ENCODE data around the gene EGR4.

The EGR4 gene

DNA sequence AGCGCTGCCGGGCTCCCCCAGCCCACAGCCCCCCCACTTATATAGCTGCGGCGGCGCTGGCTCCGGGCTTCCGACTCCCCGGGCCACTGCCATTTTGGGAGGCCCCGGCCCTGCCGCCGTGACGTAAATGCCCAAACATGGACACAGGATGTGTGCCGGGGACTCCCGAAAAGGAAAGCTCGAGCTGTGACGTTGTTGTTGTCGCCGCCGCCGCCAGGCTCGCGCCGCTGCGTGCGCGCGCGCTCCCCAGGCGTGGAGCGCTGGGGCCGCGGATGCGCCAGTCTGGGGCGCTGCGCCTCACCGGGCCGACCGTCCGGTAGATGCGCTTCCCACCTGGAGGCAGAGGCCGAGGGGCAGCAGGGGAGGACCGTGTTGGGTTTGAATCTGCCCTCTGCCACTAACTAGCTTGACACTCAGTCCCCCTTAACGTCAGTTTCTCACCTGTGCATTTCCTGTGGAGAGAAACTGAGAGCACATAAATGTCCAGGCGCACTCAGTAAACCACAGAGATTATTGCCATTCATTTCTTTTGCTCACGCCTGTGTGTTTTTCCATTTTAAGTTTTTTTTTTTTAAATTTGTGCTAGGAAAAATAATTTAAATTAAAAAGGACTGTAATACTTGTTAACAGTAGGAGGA is at the start of gene EGR4:
EGR4 (minus strand) TSS at position 15 of the 638 bp plus-strand sequence. CDS start 231 bp downstream, outside the sequence.
- peak within 1 kb of the TSS; percentile 51 for H3K4me3 ChIP-seq (ENCODE audit: low read depth, low read length)
- peak; percentile 57 for DNase-seq (ENCODE audit: low read depth)
- TF ChIP-seq, protein P1, sequence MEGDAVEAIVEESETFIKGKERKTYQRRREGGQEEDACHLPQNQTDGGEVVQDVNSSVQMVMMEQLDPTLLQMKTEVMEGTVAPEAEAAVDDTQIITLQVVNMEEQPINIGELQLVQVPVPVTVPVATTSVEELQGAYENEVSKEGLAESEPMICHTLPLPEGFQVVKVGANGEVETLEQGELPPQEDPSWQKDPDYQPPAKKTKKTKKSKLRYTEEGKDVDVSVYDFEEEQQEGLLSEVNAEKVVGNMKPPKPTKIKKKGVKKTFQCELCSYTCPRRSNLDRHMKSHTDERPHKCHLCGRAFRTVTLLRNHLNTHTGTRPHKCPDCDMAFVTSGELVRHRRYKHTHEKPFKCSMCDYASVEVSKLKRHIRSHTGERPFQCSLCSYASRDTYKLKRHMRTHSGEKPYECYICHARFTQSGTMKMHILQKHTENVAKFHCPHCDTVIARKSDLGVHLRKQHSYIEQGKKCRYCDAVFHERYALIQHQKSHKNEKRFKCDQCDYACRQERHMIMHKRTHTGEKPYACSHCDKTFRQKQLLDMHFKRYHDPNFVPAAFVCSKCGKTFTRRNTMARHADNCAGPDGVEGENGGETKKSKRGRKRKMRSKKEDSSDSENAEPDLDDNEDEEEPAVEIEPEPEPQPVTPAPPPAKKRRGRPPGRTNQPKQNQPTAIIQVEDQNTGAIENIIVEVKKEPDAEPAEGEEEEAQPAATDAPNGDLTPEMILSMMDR (conservative IDR thresholded peaks at IDR 0.05; ENCODE audit: low read depth, low read length), result no peak

DNA sequence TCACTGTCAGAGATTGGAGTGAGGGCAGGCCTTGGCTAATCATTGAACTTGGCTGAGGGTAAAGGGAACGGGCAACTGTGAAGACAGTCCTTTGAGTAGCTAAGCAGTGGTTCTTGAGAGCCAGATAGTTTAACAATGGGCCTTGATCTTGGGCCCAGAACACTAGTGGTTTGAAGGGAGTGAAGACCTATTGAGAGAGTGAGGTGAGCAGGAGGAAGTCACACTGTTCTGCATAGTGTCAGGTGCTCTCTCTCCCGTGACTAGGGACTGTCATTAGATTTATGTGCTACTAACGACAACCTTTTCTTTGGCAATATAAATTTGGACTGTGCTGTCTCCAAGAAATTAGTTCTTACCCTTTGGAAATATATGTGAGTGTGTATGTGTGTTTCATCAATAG is 47.7 kb upstream of the EGR4 start:
- no peak for DNase-seq (ENCODE audit: low read depth)
- TF ChIP-seq, protein P1 (conservative IDR thresholded peaks at IDR 0.05; ENCODE audit: low read depth, low read length), result no peak
- H3K4me3 ChIP-seq (ENCODE audit: low read depth, low read length), result no peak overlapping the region

DNA sequence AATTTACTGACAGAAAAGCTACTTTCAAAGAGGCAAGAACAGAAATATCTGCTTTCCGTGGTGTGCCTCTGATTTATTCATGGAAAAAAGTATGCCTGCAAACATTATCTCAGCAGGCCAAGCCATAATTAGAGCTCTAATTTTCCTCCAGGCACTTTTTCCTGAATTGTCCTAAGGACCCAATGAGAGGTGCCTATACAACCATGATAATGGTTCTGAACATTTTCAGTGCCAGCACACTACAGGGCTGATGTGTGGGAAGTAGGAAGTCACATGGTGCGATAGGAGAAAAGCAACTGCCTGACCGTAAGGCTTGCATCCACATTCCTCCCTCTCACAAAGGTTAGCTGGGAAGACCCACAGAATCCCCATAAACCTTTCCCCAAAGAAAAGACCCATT is 45.9 kb upstream of the EGR4 start:
- H3K4me3 ChIP-seq (ENCODE audit: low read depth, low read length), result no peak overlapping the region
- DNase-seq (ENCODE audit: low read depth), result peak; percentile 2
- TF ChIP-seq, protein P1 (conservative IDR thresholded peaks at IDR 0.05; ENCODE audit: low read depth, low read length), result no peak

DNA sequence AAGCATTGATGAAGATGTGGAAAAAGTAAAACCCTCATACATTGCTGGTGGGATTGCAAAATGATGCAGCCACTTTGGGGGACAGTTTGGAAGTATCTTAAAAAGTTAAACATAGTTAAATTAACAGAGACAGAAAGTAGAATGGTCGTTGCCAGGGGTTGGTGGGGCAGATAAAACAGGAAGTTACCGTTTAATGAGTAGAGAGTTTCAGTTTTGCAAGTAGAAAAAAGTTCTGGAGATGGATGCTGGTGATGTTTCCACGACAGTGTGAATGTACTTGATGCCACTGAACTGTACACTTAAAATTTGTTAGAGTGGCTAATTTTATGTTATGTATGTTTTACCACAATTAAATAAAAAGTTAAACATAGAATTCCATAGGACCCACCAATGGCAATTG is 44.5 kb upstream of the EGR4 start:
- TF ChIP-seq, protein P1 (conservative IDR thresholded peaks at IDR 0.05; ENCODE audit: low read depth, low read length), result no peak

DNA sequence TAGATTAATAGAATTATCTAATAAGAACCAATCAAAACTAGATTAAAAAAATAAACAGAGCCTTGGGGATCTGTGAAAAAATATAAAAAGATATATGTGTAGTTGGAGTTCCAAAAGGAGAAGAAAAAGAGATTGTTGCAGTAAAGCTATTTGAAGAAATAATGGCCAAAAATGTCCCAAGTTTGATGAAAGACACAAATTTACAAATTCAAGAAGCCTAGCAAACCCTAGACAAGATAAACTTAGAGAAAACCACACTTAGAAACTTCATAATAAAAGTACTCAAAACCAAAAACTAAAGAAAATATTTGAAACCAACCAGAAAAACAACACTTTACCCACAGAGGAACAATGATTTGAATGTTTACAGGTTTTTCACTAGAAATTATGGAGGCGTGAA is 41.3 kb upstream of the EGR4 start:
- DNase-seq (ENCODE audit: low read depth), result no peak
- TF ChIP-seq, protein P1 (conservative IDR thresholded peaks at IDR 0.05; ENCODE audit: low read depth, low read length), result no peak
- H3K4me3 ChIP-seq (ENCODE audit: low read depth, low read length), result no peak overlapping the region

More for the DNA sequence above, 44.5 kb upstream of the EGR4 start:
- H3K4me3 ChIP-seq (ENCODE audit: low read depth, low read length), result no peak overlapping the region
- no peak for DNase-seq (ENCODE audit: low read depth)

DNA sequence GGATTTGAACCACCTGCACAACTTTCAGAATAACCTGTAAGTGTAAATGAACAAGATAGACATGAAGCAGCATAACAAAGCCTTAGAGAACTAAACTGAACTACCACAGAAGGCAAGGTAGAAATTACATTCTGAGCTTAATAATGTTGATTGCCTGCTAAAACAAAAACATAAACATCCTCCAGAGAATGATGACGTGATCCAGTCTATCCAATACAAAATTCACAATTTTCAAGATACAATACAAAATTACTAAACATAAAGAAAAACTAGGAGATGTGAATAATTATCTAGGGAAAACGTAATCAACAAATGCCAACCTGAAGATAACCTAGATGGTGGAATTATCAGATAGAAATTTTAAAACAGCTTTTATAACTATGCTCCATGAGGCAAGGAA is 40.7 kb upstream of the EGR4 start:
- no peak overlapping the region for H3K4me3 ChIP-seq (ENCODE audit: low read depth, low read length)
- TF ChIP-seq, protein P1 (conservative IDR thresholded peaks at IDR 0.05; ENCODE audit: low read depth, low read length), result no peak
- DNase-seq (ENCODE audit: low read depth), result no peak

DNA sequence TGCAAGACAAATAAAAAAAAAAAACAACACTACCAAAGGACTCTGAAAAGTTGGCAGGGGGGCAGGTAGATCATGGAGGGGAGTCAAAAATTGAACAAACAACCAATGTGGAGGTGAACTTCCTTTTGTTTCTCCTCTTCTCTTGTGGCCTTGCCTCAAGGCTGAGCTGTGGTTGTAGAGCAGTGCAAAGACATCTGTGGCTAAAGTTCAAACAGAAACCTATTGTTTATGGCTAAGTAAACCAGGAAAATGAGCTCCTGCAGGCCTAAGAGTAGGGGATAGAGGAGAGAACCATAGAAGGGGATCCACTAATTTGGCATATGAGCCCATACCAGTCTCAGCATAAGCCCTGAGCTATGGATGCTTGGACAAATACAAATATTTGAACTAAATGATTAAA is 40.2 kb upstream of the EGR4 start:
- TF ChIP-seq, protein P1 (conservative IDR thresholded peaks at IDR 0.05; ENCODE audit: low read depth, low read length), result no peak
- DNase-seq (ENCODE audit: low read depth), result no peak
- no peak overlapping the region for H3K4me3 ChIP-seq (ENCODE audit: low read depth, low read length)

Measured in choroid plexus epithelial cell (primary cell).